HL-60 (cell line): Measurements from ENCODE around the gene PPM1H.

Experiments
- DNase-seq, 2 experiments: peaks; one replicate each; pipeline ENCODE4 v3.0.0-alpha.2; 2010 to 2020; ENCODE audit warnings: low read depth in 1 of 2, low spot score in 1 of 2
- H3K27ac ChIP-seq: fragments of 250-450 bp; sonication (Bioruptor Pico); replicated peaks from 2 replicates; pipeline ENCODE4 v1.5.1; 2020; ENCODE audit warnings: mild to moderate bottlenecking, moderate library complexity
- H3K27me3 ChIP-seq: fragments of 250-450 bp; sonication (Bioruptor Pico); 2 replicates; pipeline ENCODE4 v1.5.1; 2021; ENCODE audit warnings: mild to moderate bottlenecking, moderate library complexity; ENCODE audit not compliant: insufficient read depth, poor library complexity, severe bottlenecking
- H3K4me3 ChIP-seq: replicated peaks from 2 replicates; pipeline ENCODE4 v1.5.1; 2011; ENCODE audit warnings: mild to moderate bottlenecking, control low read depth, low read length; ENCODE audit not compliant: insufficient read depth
- GABPA ChIP-seq: IDR thresholded peaks from 2 replicates; pipeline ENCODE4 v1.6.1; 2012; ENCODE audit warnings: low read depth
- POLR2AphosphoS5 ChIP-seq: IDR thresholded peaks from 2 replicates; pipeline ENCODE4 v1.6.1; 2012; ENCODE audit warnings: low read depth
- SPI1 ChIP-seq: IDR thresholded peaks from 2 replicates; pipeline ENCODE4 v1.6.1; 2012; ENCODE audit warnings: low read depth, mild to moderate bottlenecking, borderline replicate concordance
- TF ChIP-seq, protein P1 (sequence below): IDR thresholded peaks from one replicate; pipeline ENCODE4 v1.5.1; 2011; ENCODE audit warnings: low read length, control low read depth, inconsistent platforms; ENCODE audit not compliant: insufficient read depth
- TF ChIP-seq, protein P2 (sequence below): IDR thresholded peaks from 2 replicates; pipeline ENCODE4 v1.6.1; 2012; ENCODE audit warnings: low read depth; ENCODE audit not compliant: insufficient replicate concordance

The PPM1H gene

DNA sequence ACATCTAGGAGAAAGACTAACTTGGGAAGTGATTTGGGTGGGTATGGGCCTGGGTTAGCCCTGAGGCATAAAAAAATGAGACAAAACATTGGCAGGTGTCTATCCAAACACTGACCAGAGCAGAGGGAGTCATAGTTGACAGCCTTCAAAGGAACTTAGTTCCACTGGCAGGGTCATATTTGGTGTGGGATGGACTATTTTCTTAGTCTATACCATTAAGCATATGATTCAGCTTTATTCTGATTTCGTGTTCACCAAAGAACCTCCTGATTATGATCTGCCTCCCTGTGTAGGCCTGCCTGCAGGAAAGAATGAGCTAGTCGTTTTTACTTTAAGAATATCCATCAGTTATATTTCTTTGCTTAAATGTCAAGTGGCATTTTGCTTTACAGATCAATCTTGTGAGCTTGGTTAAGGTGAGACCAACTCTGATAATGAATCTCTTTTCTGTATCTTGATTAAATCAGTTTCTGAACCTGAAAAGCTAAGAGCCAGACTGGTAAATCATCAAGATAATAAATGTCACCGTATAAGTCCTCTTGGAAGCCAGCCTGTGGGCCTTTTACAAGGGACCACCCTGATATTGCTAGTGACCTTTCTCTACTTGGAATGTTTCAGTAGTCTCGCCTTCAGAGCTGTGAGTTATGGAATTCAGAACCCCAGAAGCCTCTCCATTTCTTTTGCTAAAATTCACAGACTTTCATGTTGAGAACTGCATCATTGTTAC lies 285.4 kb downstream of the PPM1H start:
- no peak overlapping the region for H3K4me3 ChIP-seq
- no peaks in the 10 kb centered on the region for H3K27me3 ChIP-seq
- no peak overlapping the region for H3K27ac ChIP-seq
- TF ChIP-seq, protein P1, sequence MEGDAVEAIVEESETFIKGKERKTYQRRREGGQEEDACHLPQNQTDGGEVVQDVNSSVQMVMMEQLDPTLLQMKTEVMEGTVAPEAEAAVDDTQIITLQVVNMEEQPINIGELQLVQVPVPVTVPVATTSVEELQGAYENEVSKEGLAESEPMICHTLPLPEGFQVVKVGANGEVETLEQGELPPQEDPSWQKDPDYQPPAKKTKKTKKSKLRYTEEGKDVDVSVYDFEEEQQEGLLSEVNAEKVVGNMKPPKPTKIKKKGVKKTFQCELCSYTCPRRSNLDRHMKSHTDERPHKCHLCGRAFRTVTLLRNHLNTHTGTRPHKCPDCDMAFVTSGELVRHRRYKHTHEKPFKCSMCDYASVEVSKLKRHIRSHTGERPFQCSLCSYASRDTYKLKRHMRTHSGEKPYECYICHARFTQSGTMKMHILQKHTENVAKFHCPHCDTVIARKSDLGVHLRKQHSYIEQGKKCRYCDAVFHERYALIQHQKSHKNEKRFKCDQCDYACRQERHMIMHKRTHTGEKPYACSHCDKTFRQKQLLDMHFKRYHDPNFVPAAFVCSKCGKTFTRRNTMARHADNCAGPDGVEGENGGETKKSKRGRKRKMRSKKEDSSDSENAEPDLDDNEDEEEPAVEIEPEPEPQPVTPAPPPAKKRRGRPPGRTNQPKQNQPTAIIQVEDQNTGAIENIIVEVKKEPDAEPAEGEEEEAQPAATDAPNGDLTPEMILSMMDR: no peak
- TF ChIP-seq GABPA (no peak), SPI1 (no peak), POLR2AphosphoS5 (no peak)
- TF ChIP-seq, protein P2, sequence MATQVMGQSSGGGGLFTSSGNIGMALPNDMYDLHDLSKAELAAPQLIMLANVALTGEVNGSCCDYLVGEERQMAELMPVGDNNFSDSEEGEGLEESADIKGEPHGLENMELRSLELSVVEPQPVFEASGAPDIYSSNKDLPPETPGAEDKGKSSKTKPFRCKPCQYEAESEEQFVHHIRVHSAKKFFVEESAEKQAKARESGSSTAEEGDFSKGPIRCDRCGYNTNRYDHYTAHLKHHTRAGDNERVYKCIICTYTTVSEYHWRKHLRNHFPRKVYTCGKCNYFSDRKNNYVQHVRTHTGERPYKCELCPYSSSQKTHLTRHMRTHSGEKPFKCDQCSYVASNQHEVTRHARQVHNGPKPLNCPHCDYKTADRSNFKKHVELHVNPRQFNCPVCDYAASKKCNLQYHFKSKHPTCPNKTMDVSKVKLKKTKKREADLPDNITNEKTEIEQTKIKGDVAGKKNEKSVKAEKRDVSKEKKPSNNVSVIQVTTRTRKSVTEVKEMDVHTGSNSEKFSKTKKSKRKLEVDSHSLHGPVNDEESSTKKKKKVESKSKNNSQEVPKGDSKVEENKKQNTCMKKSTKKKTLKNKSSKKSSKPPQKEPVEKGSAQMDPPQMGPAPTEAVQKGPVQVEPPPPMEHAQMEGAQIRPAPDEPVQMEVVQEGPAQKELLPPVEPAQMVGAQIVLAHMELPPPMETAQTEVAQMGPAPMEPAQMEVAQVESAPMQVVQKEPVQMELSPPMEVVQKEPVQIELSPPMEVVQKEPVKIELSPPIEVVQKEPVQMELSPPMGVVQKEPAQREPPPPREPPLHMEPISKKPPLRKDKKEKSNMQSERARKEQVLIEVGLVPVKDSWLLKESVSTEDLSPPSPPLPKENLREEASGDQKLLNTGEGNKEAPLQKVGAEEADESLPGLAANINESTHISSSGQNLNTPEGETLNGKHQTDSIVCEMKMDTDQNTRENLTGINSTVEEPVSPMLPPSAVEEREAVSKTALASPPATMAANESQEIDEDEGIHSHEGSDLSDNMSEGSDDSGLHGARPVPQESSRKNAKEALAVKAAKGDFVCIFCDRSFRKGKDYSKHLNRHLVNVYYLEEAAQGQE: no peak
- DNase-seq: no peak

DNA sequence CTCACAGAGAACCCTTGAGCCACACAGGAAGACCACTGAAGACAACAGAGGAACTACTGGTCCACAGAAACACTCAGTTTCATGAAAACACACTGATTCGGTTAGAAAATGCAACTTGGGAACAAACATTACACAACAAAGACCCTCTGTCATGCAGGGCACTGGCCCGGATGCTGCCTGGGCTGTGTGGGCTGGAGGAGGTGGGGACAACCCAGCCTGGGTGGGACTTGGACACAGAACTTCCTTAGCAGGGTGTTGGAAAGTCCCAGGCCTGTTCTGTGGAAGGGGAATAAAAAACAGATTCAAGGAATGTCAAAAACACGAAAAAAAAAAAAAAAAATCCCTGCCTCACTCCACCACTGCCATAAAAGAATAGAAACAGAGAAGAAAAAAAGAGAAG lies 287.4 kb downstream of the PPM1H start:
- TF ChIP-seq POLR2AphosphoS5: no peak
- TF ChIP-seq, protein P2: no peak
- H3K27ac ChIP-seq: no peak overlapping the region
- H3K4me3 ChIP-seq: no peak overlapping the region
- no peak for DNase-seq
- no peaks in the 10 kb centered on the region for H3K27me3 ChIP-seq

DNA sequence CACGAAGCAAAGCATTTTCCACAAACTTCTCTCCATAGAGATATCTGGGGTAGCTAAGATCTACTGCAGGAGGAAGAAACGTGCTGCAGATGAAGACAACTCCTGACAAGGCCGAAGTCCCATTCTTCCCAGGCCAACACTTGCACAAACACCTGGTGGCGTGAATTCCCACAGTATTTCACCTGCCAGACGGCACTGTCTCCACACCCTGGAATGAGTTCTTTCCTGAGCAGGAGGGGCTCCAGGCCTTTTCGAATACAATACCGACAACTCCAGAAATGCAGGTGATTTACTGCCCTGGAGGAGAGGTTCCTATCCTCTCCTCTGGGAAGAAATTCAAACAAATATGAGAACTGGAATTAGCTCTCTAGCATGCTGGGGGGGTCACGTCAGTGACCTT lies 288.4 kb downstream of the PPM1H start:
- H3K27ac ChIP-seq: no peak overlapping the region
- DNase-seq: no peak
- H3K4me3 ChIP-seq: no peak overlapping the region
- TF ChIP-seq, protein P2: no peak
- TF ChIP-seq, protein P1: no peak
- TF ChIP-seq GABPA (no peak), SPI1 (no peak), POLR2AphosphoS5 (no peak)
- no peaks in the 10 kb centered on the region for H3K27me3 ChIP-seq
